HG03460 (cell line): ENCODE data around the gene ZNF536.

Source experiments
- ATAC-seq: cut with Tn5 transposase; IDR thresholded peaks from one replicate; pipeline ENCODE4 v1.9.1; 2021; ENCODE audit not compliant: unreplicated experiment

Gene ZNF536

GRCh38 chr19:30362156-30362754, 9.9 kb upstream of the ZNF536 start:
- no peak for ATAC-seq

GRCh38 chr19:30363073-30363472, 9.1 kb upstream of the ZNF536 start:
- ATAC-seq, result no peak

- no peak for ATAC-seq
These were observed 7.1 kb upstream of the ZNF536 start for GRCh38 chr19:30364866-30365800.

GRCh38 chr19:30366282-30366681, 5.9 kb upstream of the ZNF536 start:
- no peak for ATAC-seq

GRCh38 chr19:30367006-30367405, 5.2 kb upstream of the ZNF536 start:
- ATAC-seq, result no peak

GRCh38 chr19:30367421-30367820, 4.8 kb upstream of the ZNF536 start:
- no peak for ATAC-seq

GRCh38 chr19:30369833-30370232, 2.4 kb upstream of the ZNF536 start:
- no peak for ATAC-seq

GRCh38 chr19:30371161-30371836, 885 bp upstream of the ZNF536 start:
- ATAC-seq, result no peak

GRCh38 chr19:30373593-30373992, 1.4 kb downstream of the ZNF536 start:
- no peak for ATAC-seq

GRCh38 chr19:30374539-30374864, 2.3 kb downstream of the ZNF536 start:
- no peak for ATAC-seq

GRCh38 chr19:30374865-30375552, 2.8 kb downstream of the ZNF536 start:
- no peak for ATAC-seq

GRCh38 chr19:30375553-30376031, 3.4 kb downstream of the ZNF536 start:
- ATAC-seq, result no peak

GRCh38 chr19:30376272-30376671, 4.1 kb downstream of the ZNF536 start:
- no peak for ATAC-seq

GRCh38 chr19:30376826-30377425, 4.7 kb downstream of the ZNF536 start:
- ATAC-seq, result no peak

- ATAC-seq, result no peak
These were observed 6.5 kb downstream of the ZNF536 start for GRCh38 chr19:30378701-30379100.

- ATAC-seq, result no peak
These were observed 7.8 kb downstream of the ZNF536 start for GRCh38 chr19:30379841-30380610.

GRCh38 chr19:30381366-30381765, 9.2 kb downstream of the ZNF536 start:
- no peak for ATAC-seq

- no peak for ATAC-seq
These were observed 13.0 kb downstream of the ZNF536 start for GRCh38 chr19:30385174-30385573.

GRCh38 chr19:30385666-30386065, 13.5 kb downstream of the ZNF536 start:
- no peak for ATAC-seq

GRCh38 chr19:30386551-30387143, 14.5 kb downstream of the ZNF536 start:
- no peak for ATAC-seq
